HL-60 (cell line): ENCODE measurements around the gene MGP.

ENCODE experiments used
- CTCF ChIP-seq: IDR thresholded peaks from one replicate; pipeline ENCODE4 v1.5.1; 2011; ENCODE audit warnings: low read length, control low read depth, inconsistent platforms; ENCODE audit not compliant: insufficient read depth
- GABPA ChIP-seq: IDR thresholded peaks from 2 replicates; pipeline ENCODE4 v1.6.1; 2012; ENCODE audit warnings: low read depth
- POLR2AphosphoS5 ChIP-seq: IDR thresholded peaks from 2 replicates; pipeline ENCODE4 v1.6.1; 2012; ENCODE audit warnings: low read depth
- REST ChIP-seq: IDR thresholded peaks from 2 replicates; pipeline ENCODE4 v1.6.1; 2012; ENCODE audit warnings: low read depth; ENCODE audit not compliant: insufficient replicate concordance
- SPI1 ChIP-seq: IDR thresholded peaks from 2 replicates; pipeline ENCODE4 v1.6.1; 2012; ENCODE audit warnings: low read depth, mild to moderate bottlenecking, borderline replicate concordance

GRCh38 chr12:14846042-14846587 lies 39.5 kb downstream of the MGP start:
- TF ChIP-seq CTCF (no peak), REST (no peak), POLR2AphosphoS5 (no peak), GABPA (no peak), SPI1 (no peak; the same call in 1 of the 2 replicates)
